ENCODE results near the gene ANKRD13D.

ANKRD13D gene

GRCh38 chr11:67267188-67268080 lies 21.7 kb upstream of the ANKRD13D start:
- TF ChIP-seq CTCF (IDR thresholded peaks at IDR 0.05; ENCODE audit: low read depth, low read length) = no peak
- no peak for DNase-seq (ENCODE audit: extremely low read depth, low read depth)

- no peak for DNase-seq (ENCODE audit: extremely low read depth, low read depth)
- no peak for TF ChIP-seq CTCF (IDR thresholded peaks at IDR 0.05; ENCODE audit: low read depth, low read length)
These were observed 20.8 kb upstream of the ANKRD13D start for GRCh38 chr11:67268081-67268961.

GRCh38 chr11:67268962-67269268 lies 20.2 kb upstream of the ANKRD13D start:
- DNase-seq (ENCODE audit: extremely low read depth, low read depth) = no peak
- no peak for TF ChIP-seq CTCF (IDR thresholded peaks at IDR 0.05; ENCODE audit: low read depth, low read length)

- no peak for TF ChIP-seq CTCF (IDR thresholded peaks at IDR 0.05; ENCODE audit: low read depth, low read length)
- no peak for DNase-seq (ENCODE audit: extremely low read depth, low read depth)
These were observed 19.5 kb upstream of the ANKRD13D start for GRCh38 chr11:67269401-67270255.

- TF ChIP-seq CTCF (IDR thresholded peaks at IDR 0.05; ENCODE audit: low read depth, low read length) = no peak
- DNase-seq (ENCODE audit: extremely low read depth, low read depth) = no peak
These were observed 18.6 kb upstream of the ANKRD13D start for GRCh38 chr11:67270256-67271204.

- DNase-seq (ENCODE audit: extremely low read depth, low read depth) = no peak
- TF ChIP-seq CTCF (IDR thresholded peaks at IDR 0.05; ENCODE audit: low read depth, low read length) = no peak
These were observed 17.9 kb upstream of the ANKRD13D start for GRCh38 chr11:67271205-67271540.

Measured in AG09319 (cell line).